Measurements from ENCODE around the gene OR51D1.

OR51D1 gene, protein sequence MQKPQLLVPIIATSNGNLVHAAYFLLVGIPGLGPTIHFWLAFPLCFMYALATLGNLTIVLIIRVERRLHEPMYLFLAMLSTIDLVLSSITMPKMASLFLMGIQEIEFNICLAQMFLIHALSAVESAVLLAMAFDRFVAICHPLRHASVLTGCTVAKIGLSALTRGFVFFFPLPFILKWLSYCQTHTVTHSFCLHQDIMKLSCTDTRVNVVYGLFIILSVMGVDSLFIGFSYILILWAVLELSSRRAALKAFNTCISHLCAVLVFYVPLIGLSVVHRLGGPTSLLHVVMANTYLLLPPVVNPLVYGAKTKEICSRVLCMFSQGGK

DNA sequence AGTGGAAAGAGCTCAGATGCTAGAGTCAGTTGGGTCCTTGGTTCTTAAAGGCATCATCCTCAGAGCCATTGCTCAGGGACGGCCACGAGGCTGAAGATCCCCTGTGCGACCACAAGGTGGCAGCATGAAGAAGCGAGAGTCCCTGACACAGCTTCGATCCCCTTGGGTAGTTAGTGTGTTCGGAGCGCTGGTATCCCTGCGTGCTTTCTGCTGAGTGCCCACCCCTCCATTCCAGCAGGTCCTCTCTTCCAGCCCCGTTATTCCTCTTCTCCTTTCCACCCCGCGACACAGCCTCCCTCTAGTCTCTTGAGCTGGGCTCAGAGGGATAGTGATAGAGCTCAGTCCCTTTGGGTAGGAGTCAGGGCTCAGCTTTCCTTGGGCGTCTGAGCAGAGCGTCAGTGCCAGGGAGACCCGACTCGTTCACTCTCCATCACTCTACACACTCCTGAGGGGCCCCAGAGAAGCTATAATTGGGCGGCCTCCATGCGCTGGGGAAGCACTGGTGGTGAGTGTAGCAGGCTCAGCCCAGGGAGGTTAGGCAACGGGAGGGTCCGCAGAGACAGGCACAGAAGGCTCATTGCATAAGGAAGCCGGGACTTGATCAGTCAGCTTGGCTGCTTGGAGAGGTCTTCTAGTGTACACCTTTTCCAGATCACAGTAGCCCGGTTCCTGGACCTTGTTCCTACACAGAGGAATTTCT is at the start of gene OR51D1:
Gene OR51D1, plus strand, starts transcription at position 516 of the 700 bp plus-strand sequence. CDS start 2,314 bp downstream, outside the sequence.
- DNase-seq = peak; percentile 64

DNA sequence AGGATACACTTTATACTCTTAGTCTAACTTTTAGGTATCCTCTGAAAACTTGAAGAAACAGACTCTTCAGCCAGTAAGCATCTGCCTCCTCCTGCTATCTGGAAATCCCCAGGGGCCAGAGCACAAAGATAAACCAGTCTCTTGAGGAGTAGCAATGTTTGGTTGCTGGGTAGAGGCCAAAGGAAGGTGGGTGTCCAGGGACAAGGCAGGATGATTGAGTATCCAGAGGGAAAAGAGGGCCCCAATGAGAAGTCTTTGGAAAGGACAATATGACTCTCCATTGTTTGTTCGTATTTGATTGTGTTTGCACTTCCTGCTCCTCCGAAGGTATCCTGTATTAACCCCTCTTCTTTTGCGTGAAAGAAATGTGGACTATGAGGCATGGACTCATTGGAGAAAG is 48.3 kb upstream of the OR51D1 start:
- DNase-seq = no peak

DNA sequence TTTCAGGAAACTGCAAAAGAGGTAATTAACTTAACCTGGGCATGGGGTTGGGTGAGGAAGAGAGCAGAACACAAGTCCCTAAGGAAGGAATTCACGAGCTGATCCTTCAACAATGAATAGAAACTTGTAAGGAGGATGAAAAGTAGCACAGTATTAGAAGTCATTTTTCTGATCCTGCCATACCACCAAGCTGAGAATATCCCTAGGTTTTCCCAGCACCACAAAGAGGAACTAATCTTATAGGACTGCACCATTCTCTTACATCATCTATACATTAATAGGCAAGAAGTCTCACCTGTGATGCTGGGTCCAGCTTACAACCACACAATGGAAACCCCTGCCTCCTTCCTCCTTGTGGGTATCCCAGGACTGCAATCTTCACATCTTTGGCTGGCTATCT is 43.5 kb upstream of the OR51D1 start, which contains the start of gene OR52I1:
Gene OR52I1, plus strand, starts transcription at position 301 of the 400 bp plus-strand sequence. Its CDS starts 0 bp downstream, at position 301.
- DNase-seq = no peak

DNA sequence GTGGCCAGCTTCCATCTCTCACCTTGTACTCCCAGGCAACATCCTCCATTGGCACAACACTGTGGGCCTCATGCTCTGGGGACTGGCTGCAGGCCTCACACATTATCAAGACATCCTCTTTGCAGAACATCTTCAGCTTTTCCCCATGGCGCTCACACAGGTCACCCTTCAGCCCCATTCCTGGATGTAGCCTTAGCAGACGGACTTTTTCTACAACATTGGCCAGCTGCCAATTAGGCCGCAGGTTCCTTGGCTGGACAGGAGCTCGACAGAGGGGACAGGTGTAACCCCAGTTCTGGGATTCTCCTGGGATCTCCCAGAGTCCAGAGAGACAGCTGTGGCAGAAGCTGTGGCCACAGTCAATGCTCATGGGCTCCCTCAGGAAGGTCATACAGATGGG is 32.2 kb upstream of the OR51D1 start:
- no peak for DNase-seq

DNA sequence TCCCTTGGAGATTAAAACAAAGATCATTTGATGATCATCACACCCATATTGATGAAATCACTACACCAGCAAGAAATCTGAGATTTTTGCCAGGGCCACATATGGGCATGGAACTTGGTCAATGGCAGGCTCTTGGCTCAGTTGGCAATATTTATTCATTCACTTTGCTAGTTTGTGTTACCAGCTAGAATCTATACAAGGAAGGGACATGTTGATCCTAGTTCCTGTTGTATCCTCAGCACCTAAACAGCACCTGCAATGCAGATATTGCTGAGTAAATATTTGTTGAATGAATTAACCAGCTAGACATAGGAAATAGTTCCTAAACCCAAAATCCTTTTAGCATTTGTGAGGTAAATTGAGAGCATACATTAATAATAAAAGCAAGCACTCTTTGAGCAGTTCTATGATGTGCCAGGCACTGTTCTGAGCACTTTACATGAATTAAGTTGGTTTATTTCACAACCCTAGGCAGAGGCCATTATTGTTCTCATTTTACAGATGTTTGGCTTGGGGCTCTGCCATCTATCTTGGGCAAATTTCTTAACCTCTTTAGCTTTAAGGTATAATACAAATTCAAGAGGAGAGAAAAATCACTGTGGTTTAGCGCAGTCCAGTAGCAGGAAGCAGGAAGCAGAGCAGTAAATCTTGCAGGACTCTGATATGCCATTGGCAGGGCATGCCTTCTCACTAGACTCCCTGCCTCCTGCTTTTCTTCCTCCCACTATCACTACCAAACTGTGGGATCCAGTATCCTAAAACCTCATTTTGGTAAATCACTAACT is 30.9 kb upstream of the OR51D1 start:
- DNase-seq = no peak

- DNase-seq = no peak
These were observed 30.2 kb upstream of the OR51D1 start for GRCh38 chr11:4607096-4607495.

GRCh38 chr11:4607781-4608666 is 29.3 kb upstream of the OR51D1 start, which contains the start of gene TRIM68:
TRIM68 (minus strand) TSS chr11:4608231; CDS start chr11:4605504, 2,727 bp downstream.
- peak; percentile 86 for DNase-seq

DNA sequence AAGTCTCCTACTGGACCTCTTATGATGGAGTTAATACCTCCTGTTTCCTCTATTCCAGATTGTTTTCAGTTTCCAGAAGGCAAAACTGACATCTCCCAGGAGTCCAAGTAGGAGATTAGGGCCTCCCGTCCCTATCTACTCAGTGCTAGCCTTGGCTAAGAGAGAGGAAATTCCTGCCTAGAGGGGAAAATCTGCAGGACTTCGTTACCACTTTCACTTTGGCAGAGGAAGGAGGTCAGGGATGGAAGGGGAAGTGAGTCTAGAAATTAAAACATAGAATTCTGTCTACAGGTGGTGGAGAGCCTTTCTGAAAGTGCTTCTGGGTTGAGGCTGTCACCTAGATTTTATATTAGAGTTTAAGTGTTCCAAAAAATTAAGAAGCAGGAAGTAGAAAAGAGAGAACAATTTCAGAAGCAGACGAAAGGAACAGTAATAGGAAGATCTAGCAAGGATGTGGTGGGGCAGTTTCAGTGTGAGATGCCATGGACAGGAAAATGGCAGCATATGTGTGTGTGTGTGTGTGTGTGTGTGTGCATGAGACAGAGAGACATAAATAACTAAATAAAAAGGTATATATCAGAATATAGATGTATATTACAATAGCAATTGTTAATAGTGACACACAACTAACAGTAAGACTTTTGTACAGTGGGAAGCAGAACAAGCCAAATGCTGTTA is 26.9 kb upstream of the OR51D1 start:
- no peak for DNase-seq

GRCh38 chr11:4611986-4612385 is 25.3 kb upstream of the OR51D1 start:
- DNase-seq = no peak

GRCh38 chr11:4615856-4616444 is 21.3 kb upstream of the OR51D1 start:
- no peak for DNase-seq

DNA sequence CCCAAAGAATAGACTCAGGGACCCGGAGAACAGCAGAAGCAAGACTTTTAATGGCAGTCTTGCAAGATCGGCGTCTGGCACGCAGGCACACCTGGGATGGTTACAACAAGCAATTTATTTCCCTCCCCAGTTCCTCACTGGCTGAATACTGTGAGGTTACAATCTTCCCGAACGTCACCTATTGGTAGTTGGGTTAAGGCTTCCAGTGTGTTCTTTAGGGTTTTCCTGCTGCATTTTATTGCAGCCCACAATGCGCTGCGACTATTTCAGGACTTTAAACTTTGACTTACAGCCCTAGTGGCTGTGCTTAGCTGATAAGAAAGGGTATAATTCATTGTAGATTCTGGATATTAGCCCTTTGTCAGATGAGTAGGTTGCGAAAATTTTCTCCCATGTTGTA is 17.8 kb upstream of the OR51D1 start:
- no peak for DNase-seq

DNA sequence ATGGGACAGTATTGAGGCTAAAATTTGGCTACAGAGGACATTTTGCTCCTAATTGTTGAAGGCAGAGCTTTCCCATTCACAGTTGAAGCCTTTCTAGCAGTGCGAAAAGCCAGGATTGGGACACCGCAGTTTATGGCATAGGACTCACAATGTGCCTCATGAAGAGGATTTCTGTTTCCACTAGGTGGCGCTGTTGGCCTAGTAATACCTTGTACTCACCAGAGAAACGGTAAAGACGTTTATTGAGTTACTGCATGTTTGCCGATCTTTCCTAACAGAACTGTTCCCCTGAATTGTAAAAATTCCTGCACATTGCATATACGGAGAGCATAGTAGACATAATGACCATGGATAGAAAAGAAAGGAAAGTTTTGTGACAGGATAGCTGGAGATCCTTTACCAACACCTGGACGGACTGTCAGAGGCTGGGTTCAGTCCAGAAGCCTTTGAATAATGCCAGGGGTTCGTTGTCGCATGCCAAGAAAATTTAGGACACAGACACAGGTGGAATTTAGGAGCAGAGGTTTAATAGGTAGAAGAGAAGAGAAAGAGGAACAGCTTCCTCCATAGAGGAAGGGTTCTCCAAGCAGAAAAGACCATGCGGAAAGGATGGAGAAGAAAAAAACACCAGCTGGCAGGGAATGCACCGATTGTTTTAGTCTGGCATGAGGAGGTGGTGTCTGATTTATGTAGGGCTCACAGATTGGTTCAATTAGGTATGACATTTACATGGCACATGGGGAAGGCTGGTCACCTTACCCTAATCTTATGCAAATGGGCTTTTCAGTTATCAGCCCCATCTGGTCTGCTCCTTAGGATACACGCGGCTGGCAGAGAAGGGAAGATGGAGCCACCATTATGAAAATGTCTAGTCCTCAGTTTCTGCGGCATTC is 10.8 kb upstream of the OR51D1 start:
- peak; percentile 81 for DNase-seq

GRCh38 chr11:4636136-4636535 is 1.1 kb upstream of the OR51D1 start:
- no peak for DNase-seq

DNA sequence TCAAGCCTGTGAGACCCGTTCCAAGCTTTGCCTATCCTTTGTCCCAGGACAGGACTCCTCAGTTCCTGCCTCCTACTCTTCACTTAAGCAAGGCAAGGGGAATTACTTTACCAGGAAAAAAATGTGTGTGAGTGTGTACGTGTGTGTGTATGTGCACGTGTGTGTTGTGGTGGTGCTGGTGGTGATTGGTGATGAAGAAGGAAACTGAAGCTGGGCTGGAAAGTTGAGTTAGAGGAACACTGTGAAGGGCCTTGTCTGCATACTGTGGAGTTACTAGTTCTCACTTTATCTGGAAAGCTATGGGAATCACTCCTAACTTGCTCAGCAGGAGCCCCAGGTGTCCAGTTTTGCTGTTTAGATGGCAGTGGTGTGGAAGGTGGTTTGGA is 378 bp downstream of the OR51D1 start:
- no peak for DNase-seq

- DNase-seq = no peak
These were observed 2.7 kb downstream of the OR51D1 start for GRCh38 chr11:4639931-4640330.

DNA sequence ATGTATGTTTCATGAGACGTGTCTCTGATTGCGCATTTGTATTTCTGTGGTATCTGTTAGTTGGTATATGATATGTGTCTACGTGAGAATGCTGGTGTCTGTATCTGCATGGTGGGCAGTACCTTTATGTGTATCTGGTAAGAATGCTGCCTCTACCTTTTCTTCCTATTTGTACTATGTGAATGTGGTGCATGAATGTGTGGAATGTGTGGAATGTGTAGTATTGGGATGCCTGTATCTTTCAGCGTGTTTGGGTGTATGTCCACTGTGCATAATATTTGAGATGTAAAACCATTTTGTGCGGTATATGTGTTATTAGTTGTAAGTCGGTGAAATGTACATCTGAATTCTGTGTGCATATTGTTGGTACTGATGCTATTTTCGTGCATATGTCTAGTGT is 4.2 kb downstream of the OR51D1 start:
- no peak for DNase-seq

DNA sequence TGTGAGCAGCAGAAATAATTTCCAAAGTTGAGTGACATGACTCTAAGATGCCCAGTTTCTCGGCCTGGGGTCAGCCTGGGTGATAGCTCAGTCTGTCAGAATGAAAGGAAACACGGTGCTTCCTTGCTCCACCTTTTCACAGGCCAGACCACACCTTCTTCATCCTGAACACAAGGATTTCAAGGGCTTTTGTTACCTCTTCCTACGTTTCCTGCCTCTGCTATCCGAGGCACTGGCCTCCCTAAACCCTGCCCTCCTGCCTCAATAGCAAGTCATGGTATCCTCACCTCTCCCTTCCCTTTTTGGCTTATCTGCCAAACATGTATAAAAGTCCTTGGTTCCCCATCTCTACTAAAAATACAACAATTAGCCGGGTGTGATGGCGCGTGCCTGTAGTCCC is 4.8 kb downstream of the OR51D1 start:
- DNase-seq = no peak

GRCh38 chr11:4643076-4643475 is 5.8 kb downstream of the OR51D1 start:
- DNase-seq = no peak

DNA sequence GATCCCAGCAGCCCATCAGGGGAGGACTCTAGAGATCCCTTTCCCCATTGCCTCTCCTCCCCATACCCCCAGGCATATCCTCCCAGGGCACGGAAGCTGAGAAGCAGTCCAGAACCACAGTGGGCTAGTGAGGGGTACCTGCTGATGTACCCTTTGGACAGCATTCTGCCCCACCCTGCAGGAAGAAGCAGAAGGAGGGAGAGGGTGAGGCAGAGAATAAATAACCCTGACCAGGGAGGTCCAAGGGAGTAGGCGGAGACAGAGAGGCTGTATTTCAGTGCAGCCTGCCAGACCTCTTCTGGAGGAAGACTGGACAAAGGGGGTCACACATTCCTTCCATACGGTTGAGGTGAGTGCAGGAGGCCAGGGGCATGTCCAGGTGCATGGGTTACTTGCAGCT is 6.4 kb downstream of the OR51D1 start, which contains the start of gene OR51E1:
Gene OR51E1, plus strand, starts transcription at position 301 of the 400 bp plus-strand sequence. CDS start 8,545 bp downstream, outside the sequence.
- DNase-seq = no peak

DNA sequence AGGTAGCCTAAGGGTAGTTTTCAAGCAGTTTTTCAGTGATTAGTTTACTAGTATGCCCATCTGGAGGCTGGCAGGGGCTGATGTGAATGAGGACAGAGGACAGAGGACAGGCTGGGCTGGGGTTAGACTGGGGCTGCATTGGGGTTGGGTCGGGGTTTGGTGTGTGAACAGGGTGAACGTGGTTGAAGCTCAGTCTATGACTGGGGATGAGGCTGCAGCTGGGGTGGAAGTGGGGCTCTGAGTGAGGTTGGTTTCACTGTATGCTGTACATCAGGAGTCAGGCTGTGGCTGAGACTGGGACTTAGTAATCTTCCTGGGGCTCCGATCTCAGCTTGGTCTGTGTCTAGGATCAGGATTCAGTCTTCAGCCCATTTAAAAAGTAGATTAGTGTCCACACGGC is 7.0 kb downstream of the OR51D1 start:
- DNase-seq = no peak
